ENCODE measurements around the gene TOPAZ1.

DNA sequence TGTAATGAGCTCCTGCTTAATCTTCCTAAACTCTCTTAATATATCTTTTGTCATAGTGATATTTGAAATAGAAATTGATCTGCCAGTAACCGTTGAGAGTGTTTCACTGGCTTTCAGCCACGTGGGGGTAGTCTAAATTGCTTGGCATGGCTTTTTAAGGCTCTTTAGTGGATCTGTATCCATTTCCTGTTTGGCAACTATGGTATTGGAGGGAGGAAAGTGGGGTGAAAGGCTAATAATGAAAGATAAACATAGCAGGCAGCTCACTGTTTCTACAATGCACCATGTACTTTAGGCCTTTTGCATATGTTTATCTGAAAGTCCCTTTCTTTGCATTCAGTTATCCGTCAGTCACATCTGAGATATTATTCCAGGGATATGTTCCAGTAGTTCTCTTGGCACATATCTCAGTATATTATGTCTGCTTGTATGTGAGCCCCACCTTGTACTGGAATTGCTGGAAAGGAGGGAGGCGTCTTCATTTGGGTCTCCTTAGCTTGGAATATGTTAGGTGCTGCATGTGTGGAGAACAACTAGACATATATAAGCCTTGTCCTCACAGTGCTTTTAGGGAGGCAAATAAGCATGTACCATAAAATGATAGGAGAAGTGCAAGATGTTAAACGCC is 10.8 kb downstream of the TOPAZ1 start:
- TF ChIP-seq, protein P1, sequence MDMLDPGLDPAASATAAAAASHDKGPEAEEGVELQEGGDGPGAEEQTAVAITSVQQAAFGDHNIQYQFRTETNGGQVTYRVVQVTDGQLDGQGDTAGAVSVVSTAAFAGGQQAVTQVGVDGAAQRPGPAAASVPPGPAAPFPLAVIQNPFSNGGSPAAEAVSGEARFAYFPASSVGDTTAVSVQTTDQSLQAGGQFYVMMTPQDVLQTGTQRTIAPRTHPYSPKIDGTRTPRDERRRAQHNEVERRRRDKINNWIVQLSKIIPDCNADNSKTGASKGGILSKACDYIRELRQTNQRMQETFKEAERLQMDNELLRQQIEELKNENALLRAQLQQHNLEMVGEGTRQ (IDR thresholded peaks at IDR 0.05; ENCODE audit: low read depth, low read length), result no peak
- TF ChIP-seq SMC3 (IDR thresholded peaks at IDR 0.05; ENCODE audit: low read depth, low read length) (no peak), MAFK (IDR thresholded peaks at IDR 0.05; ENCODE audit: low read depth, low read length) (no peak), CTCF (conservative IDR thresholded peaks at IDR 0.05; ENCODE audit: low read depth, low read length) (no peak)

Measured in IMR-90 (cell line).